Hepatocyte (in vitro differentiated cells): ENCODE data around the gene PHLDA3. TPM values are rescaled to one million over a fixed set of nuclear protein-coding genes. Genes with fewer than 3 reads are reported as not detected.

Source experiments
- DNase-seq: peaks from one replicate; pipeline ENCODE4 v3.0.0-alpha.2; 2016; ENCODE audit warnings: low spot score
- H2AFZ ChIP-seq: fragments of 200-600 bp; sonication (generic); 2 replicates; pipeline ENCODE4 v1.6.0; 2016; ENCODE audit warnings: antibody characterized with exemption, mild to moderate bottlenecking
- H3K27ac ChIP-seq: fragments of 200-600 bp; sonication (generic); 2 replicates; pipeline ENCODE4 v1.5.1; 2016; ENCODE audit warnings: mild to moderate bottlenecking
- H3K27me3 ChIP-seq: fragments of 200-600 bp; sonication (generic); 2 replicates; pipeline ENCODE4 v1.6.1; 2016
- H3K36me3 ChIP-seq: fragments of 200-600 bp; sonication (generic); replicated peaks from 2 replicates; pipeline ENCODE4 v1.5.1; 2016; ENCODE audit warnings: low read depth; ENCODE audit not compliant: insufficient read depth
- H3K4me1 ChIP-seq: fragments of 200-600 bp; sonication (generic); 2 replicates; pipeline ENCODE4 v1.5.1; 2016; ENCODE audit warnings: mild to moderate bottlenecking, moderate library complexity; ENCODE audit not compliant: insufficient read depth
- H3K4me2 ChIP-seq: fragments of 200-600 bp; sonication (generic); 2 replicates; pipeline ENCODE4 v1.6.0; 2016
- H3K4me3 ChIP-seq: fragments of 200-600 bp; sonication (generic); 2 replicates; pipeline ENCODE4 v1.5.1; 2016; ENCODE audit warnings: mild to moderate bottlenecking
- H3K79me2 ChIP-seq: fragments of 200-600 bp; sonication (generic); 2 replicates; pipeline ENCODE4 v1.6.0; 2017; ENCODE audit warnings: mild to moderate bottlenecking
- H3K9me2 ChIP-seq: fragments of 200-600 bp; sonication (generic); replicated peaks from 2 replicates; pipeline ENCODE4 v1.6.0; 2017; ENCODE audit warnings: mild to moderate bottlenecking; ENCODE audit not compliant: insufficient read depth
- H3K9me3 ChIP-seq: fragments of 200-600 bp; sonication (generic); 2 replicates; pipeline ENCODE4 v1.5.1; 2016; ENCODE audit warnings: low read depth, mild to moderate bottlenecking
- H4K20me1 ChIP-seq: fragments of 200-600 bp; sonication (generic); 2 replicates; pipeline ENCODE4 v1.6.0; 2016; ENCODE audit warnings: mild to moderate bottlenecking; ENCODE audit not compliant: insufficient read depth, poor library complexity, severe bottlenecking
- CTCF ChIP-seq: fragments of 200-600 bp; sonication (generic); IDR thresholded peaks from 2 replicates; pipeline ENCODE4 v1.5.1; 2016; ENCODE audit warnings: antibody characterized with exemption, mild to moderate bottlenecking; ENCODE audit not compliant: poor library complexity
- EZH2 ChIP-seq: fragments of 200-600 bp; sonication (generic); IDR thresholded peaks from 2 replicates; pipeline ENCODE4 v1.6.1; 2016; ENCODE audit warnings: antibody characterized with exemption, mild to moderate bottlenecking, borderline replicate concordance
- EZH2phosphoT487 ChIP-seq: fragments of 200-600 bp; sonication (generic); IDR thresholded peaks from one replicate; pipeline ENCODE4 v1.6.1; 2018; ENCODE audit warnings: antibody characterized with exemption, mild to moderate bottlenecking, low read depth, moderate library complexity; ENCODE audit not compliant: unreplicated experiment, severe bottlenecking
- WGBS: methylation state at CpG from one replicate; pipeline ENCODE4 v1.1.6; 2016; ENCODE audit warnings: low lambda C conversion rate; ENCODE audit errors: missing lambda C conversion rate; 5-methylcytosine and 5-hydroxymethylcytosine counted together
- polyA plus RNA-seq: library from polyadenylated mRNA; unstranded; fragments of >200 nt; fragmentation: Nextera tagmentation; extraction: Ambion mirVana; gene quantifications from 2 replicates; pipeline ENCODE4 v1.2.1, GENCODE V29; 2016
- total RNA-seq: library from RNA; depleted of rRNA; stranded (reverse); fragments of >200 nt; gene quantifications from 2 replicates; pipeline ENCODE4 v1.2.3, GENCODE V29; 2014

The PHLDA3 gene
- total and polyA plus RNA-seq, 2 experiments from 2014 or later: 30.2 to 62.9 TPM

GRCh38 chr1:201504799-201505502 is 36.0 kb upstream of the PHLDA3 start:
- Histone ChIP-seq H3K79me2 (peaks cover 3% of the 10 kb centered on the region), H3K9me2 (no peaks in the 10 kb centered on the region), H3K4me1 (peaks cover 44% of the 10 kb centered on the region), H2AFZ (no peak overlapping the region), H3K9me3 (no peaks in the 10 kb centered on the region), H3K4me2 (peak overlapping the region; percentile 78), H3K4me3 (no peak overlapping the region), H3K36me3 (no peaks in the 10 kb centered on the region), H3K27me3 (no peaks in the 10 kb centered on the region), H4K20me1 (no peaks in the 10 kb centered on the region), H3K27ac (peak overlapping the region; percentile 96)
- DNase-seq: peak; percentile 58
- 87% methylated on average over 9 of the region's 9 CpGs for WGBS
- TF ChIP-seq EZH2phosphoT487 (no peak), EZH2 (no peak), CTCF (no peak)

- H3K4me3 ChIP-seq: no peak overlapping the region
- WGBS: 52% methylated on average over 3 of the region's 3 CpGs
- no peaks in the 10 kb centered on the region for H3K9me3 ChIP-seq
- H3K9me2 ChIP-seq: no peaks in the 10 kb centered on the region
- TF ChIP-seq CTCF: no peak
- TF ChIP-seq EZH2phosphoT487: no peak
- no peak for TF ChIP-seq EZH2
- peaks cover 44% of the 10 kb centered on the region for H3K4me1 ChIP-seq
- H3K27me3 ChIP-seq: no peaks in the 10 kb centered on the region
- no peak for DNase-seq
- H4K20me1 ChIP-seq: no peaks in the 10 kb centered on the region
- H3K4me2 ChIP-seq: peak overlapping the region; percentile 59
- no peaks in the 10 kb centered on the region for H3K36me3 ChIP-seq
- no peak overlapping the region for H2AFZ ChIP-seq
- H3K27ac ChIP-seq: peak overlapping the region; percentile 96
- H3K79me2 ChIP-seq: peaks cover 3% of the 10 kb centered on the region
Observed at GRCh38 chr1:201504179-201504631, 35.2 kb upstream of the PHLDA3 start.

GRCh38 chr1:201503397-201504176 is 34.6 kb upstream of the PHLDA3 start:
- TF ChIP-seq EZH2 (no peak), EZH2phosphoT487 (no peak)
- Histone ChIP-seq H3K4me2 (peak overlapping the region; percentile 59), H3K9me2 (no peaks in the 10 kb centered on the region), H3K9me3 (no peaks in the 10 kb centered on the region), H3K36me3 (no peaks in the 10 kb centered on the region), H2AFZ (no peak overlapping the region), H4K20me1 (no peaks in the 10 kb centered on the region), H3K4me3 (no peak overlapping the region), H3K4me1 (peaks cover 44% of the 10 kb centered on the region), H3K79me2 (peaks cover 3% of the 10 kb centered on the region), H3K27me3 (no peaks in the 10 kb centered on the region), H3K27ac (peak overlapping the region; percentile 96)
- 13% methylated on average over 13 of the region's 13 CpGs for WGBS
- peak; percentile 92 for DNase-seq

GRCh38 chr1:201502511-201502857 is 33.5 kb upstream of the PHLDA3 start:
- Histone ChIP-seq H3K79me2 (peaks cover 3% of the 10 kb centered on the region), H3K9me2 (no peaks in the 10 kb centered on the region), H3K4me1 (peaks cover 44% of the 10 kb centered on the region), H2AFZ (no peak overlapping the region), H3K27me3 (no peaks in the 10 kb centered on the region), H3K4me3 (no peak overlapping the region), H3K27ac (peak overlapping the region; percentile 96), H3K36me3 (no peaks in the 10 kb centered on the region), H3K4me2 (no peak overlapping the region), H3K9me3 (no peaks in the 10 kb centered on the region), H4K20me1 (no peaks in the 10 kb centered on the region)
- 83% methylated on average over 3 of the region's 3 CpGs for WGBS
- no peak for DNase-seq
- no peak for TF ChIP-seq EZH2
- TF ChIP-seq EZH2phosphoT487: no peak
- no peak for TF ChIP-seq CTCF
